GM23338 (cell line): ENCODE data around the gene MYLK4. TPM values are rescaled to one million over a fixed set of nuclear protein-coding genes. Genes with fewer than 3 reads are reported as not detected.

Source experiments
- ATAC-seq: fragments of 200-7000 bp; cut with Tn5 transposase; 3 replicates; pipeline ENCODE4 v1.9.1; 2020
- DNase-seq: peaks from one replicate; pipeline ENCODE4 v3.0.0-alpha.2; 2015; ENCODE audit warnings: low spot score
- H2AFZ ChIP-seq: fragments of 200-600 bp; sonication (generic); 2 replicates; pipeline ENCODE4 v1.8.0; 2016; ENCODE audit warnings: antibody characterized with exemption, mild to moderate bottlenecking, moderate library complexity
- H3F3A ChIP-seq: fragments of 200-600 bp; sonication (generic); replicated peaks from 2 replicates; pipeline ENCODE4 v1.8.0; 2017; ENCODE audit warnings: antibody characterized with exemption, mixed run types, low read depth
- H3K27ac ChIP-seq: fragments of 200-600 bp; sonication (generic); 2 replicates; pipeline ENCODE4 v1.6.1; 2016; ENCODE audit warnings: low read depth
- H3K27me3 ChIP-seq: fragments of 200-600 bp; sonication (generic); 2 replicates; pipeline ENCODE4 v1.8.0; 2016; ENCODE audit warnings: mild to moderate bottlenecking, mixed run types, moderate library complexity; ENCODE audit not compliant: insufficient read depth
- H3K36me3 ChIP-seq: fragments of 200-600 bp; sonication (generic); 2 replicates; pipeline ENCODE4 v1.8.0; 2016; ENCODE audit warnings: mild to moderate bottlenecking; ENCODE audit not compliant: insufficient read depth
- H3K4me1 ChIP-seq: fragments of 200-600 bp; sonication (generic); 2 replicates; pipeline ENCODE4 v1.8.0; 2016; ENCODE audit warnings: mild to moderate bottlenecking, moderate library complexity; ENCODE audit not compliant: insufficient read depth
- H3K4me2 ChIP-seq: fragments of 200-600 bp; sonication (generic); 2 replicates; pipeline ENCODE4 v1.7.1; 2017; ENCODE audit warnings: mixed run types
- H3K4me3 ChIP-seq: fragments of 200-600 bp; sonication (generic); 2 replicates; pipeline ENCODE4 v1.6.1; 2016; ENCODE audit warnings: mixed run types
- H3K79me2 ChIP-seq: fragments of 200-600 bp; sonication (generic); replicated peaks from 2 replicates; pipeline ENCODE4 v1.8.0; 2017; ENCODE audit warnings: mild to moderate bottlenecking; ENCODE audit not compliant: insufficient read depth
- H3K9me2 ChIP-seq: fragments of 200-600 bp; sonication (generic); 2 replicates; pipeline ENCODE4 v1.8.0; 2017; ENCODE audit not compliant: insufficient read depth
- H4K20me1 ChIP-seq: fragments of 200-600 bp; sonication (generic); replicated peaks from 2 replicates; pipeline ENCODE4 v1.8.0; 2017; ENCODE audit warnings: mild to moderate bottlenecking; ENCODE audit not compliant: insufficient read depth
- H3K27ac Mint-ChIP-seq: 2 replicates; pipeline ENCODE4 v1.8.0; 2020; ENCODE audit warnings: inconsistent platforms, mild to moderate bottlenecking, moderate library complexity, mixed read lengths
- H3K27me3 Mint-ChIP-seq: 3 replicates; pipeline ENCODE4 v1.8.0; 2022; ENCODE audit warnings: low read depth, mild to moderate bottlenecking, moderate library complexity, mixed read lengths, inconsistent platforms; ENCODE audit not compliant: insufficient read depth, poor library complexity
- H3K36me3 Mint-ChIP-seq: 3 replicates; pipeline ENCODE4 v1.8.0; 2021; ENCODE audit warnings: low read depth, mild to moderate bottlenecking, inconsistent platforms, moderate library complexity, mixed read lengths
- H3K4me1 Mint-ChIP-seq: 3 replicates; pipeline ENCODE4 v1.8.0; 2020; ENCODE audit warnings: mild to moderate bottlenecking, inconsistent platforms, mixed read lengths
- H3K4me3 Mint-ChIP-seq: 3 replicates; pipeline ENCODE4 v1.8.0; 2021; ENCODE audit warnings: moderate library complexity, mild to moderate bottlenecking, inconsistent platforms, mixed read lengths
- H3K9me3 Mint-ChIP-seq: 3 replicates; pipeline ENCODE4 v1.8.0; 2020; ENCODE audit warnings: moderate library complexity, mild to moderate bottlenecking, inconsistent platforms, mixed read lengths
- ETS1 ChIP-seq: IDR thresholded peaks from 2 replicates; pipeline ENCODE4 v1.6.1; 2016; ENCODE audit warnings: antibody characterized with exemption
- EZH2 ChIP-seq: fragments of 200-600 bp; sonication (generic); IDR thresholded peaks from one replicate; pipeline ENCODE4 v1.8.0; 2017; ENCODE audit warnings: antibody characterized with exemption, mild to moderate bottlenecking, low read depth; ENCODE audit not compliant: unreplicated experiment
- EZH2phosphoT487 ChIP-seq: fragments of 200-600 bp; sonication (generic); IDR thresholded peaks from one replicate; pipeline ENCODE4 v1.8.1; 2018; ENCODE audit warnings: antibody characterized with exemption; ENCODE audit not compliant: unreplicated experiment
- JUNB ChIP-seq: IDR thresholded peaks from one replicate; pipeline ENCODE4 v1.6.1; 2016; ENCODE audit warnings: antibody characterized with exemption; ENCODE audit not compliant: unreplicated experiment
- NANOG ChIP-seq: IDR thresholded peaks from 2 replicates; pipeline ENCODE4 v1.6.1; 2016; ENCODE audit warnings: antibody characterized with exemption, borderline replicate concordance
- REST ChIP-seq: IDR thresholded peaks from one replicate; pipeline ENCODE4 v1.6.1; 2018; ENCODE audit warnings: antibody characterized with exemption; ENCODE audit not compliant: unreplicated experiment
- STAT1 ChIP-seq: IDR thresholded peaks from one replicate; pipeline ENCODE4 v1.6.1; 2016; ENCODE audit warnings: antibody characterized with exemption; ENCODE audit not compliant: unreplicated experiment
- ZNF114 ChIP-seq: fragments of 250-450 bp; sonication (Bioruptor Pico); IDR thresholded peaks from 2 replicates; pipeline ENCODE4 v1.5.0; 2020; ENCODE audit warnings: mild to moderate bottlenecking, moderate library complexity
- ZNF462 ChIP-seq: fragments of 250-450 bp; sonication (Bioruptor Pico); IDR thresholded peaks from 2 replicates; pipeline ENCODE4 v1.5.0; 2020; ENCODE audit warnings: mild to moderate bottlenecking, moderate library complexity
- polyA plus RNA-seq: library from polyadenylated mRNA; unstranded; fragments of >200 nt; fragmentation: Nextera tagmentation; extraction: Ambion mirVana; gene quantifications from 2 replicates; pipeline ENCODE4 v1.2.1, GENCODE V29; 2016
- total RNA-seq: library from RNA; depleted of rRNA; stranded (reverse); fragments of >200 nt; shearing (Covaris generic); gene quantifications from 2 replicates; pipeline ENCODE4 v1.2.3, GENCODE V29; 2014
- TF ChIP-seq, protein P1 (sequence below), 2 experiments: fragments of 200-600 bp in 1 of 2; sonication (generic) in 1 of 2; conservative IDR thresholded peaks; 2 replicates each; pipeline versions ENCODE4 v1.5.1 to v1.6.1; 2016 to 2017; ENCODE audit warnings: antibody characterized with exemption in 2 of 2, low read depth in 2 of 2, mild to moderate bottlenecking in 2 of 2, moderate library complexity in 1 of 2

The MYLK4 gene
- total and polyA plus RNA-seq, 2 experiments from 2014 or later = 0.03 to 0.17 TPM

GRCh38 chr6:2659882-2660281 lies 90.8 kb downstream of the MYLK4 start:
- Mint-ChIP-seq H3K4me1 (peaks cover 29% of the 10 kb centered on the region), H3K4me3 (no peak overlapping the region), H3K9me3 (peaks cover 14% of the 10 kb centered on the region), H3K36me3 (peaks cover 19% of the 10 kb centered on the region), H3K27ac (no peak overlapping the region), H3K27me3 (peaks cover 8% of the 10 kb centered on the region)
- no peaks in the 10 kb centered on the region for H3K79me2 ChIP-seq
- H3K27ac ChIP-seq = no peak overlapping the region
- H2AFZ ChIP-seq = no peak overlapping the region
- no peaks in the 10 kb centered on the region for H4K20me1 ChIP-seq
- no peaks in the 10 kb centered on the region for H3K27me3 ChIP-seq
- TF ChIP-seq ETS1 = no peak
- no peak for TF ChIP-seq REST
- TF ChIP-seq, protein P1, sequence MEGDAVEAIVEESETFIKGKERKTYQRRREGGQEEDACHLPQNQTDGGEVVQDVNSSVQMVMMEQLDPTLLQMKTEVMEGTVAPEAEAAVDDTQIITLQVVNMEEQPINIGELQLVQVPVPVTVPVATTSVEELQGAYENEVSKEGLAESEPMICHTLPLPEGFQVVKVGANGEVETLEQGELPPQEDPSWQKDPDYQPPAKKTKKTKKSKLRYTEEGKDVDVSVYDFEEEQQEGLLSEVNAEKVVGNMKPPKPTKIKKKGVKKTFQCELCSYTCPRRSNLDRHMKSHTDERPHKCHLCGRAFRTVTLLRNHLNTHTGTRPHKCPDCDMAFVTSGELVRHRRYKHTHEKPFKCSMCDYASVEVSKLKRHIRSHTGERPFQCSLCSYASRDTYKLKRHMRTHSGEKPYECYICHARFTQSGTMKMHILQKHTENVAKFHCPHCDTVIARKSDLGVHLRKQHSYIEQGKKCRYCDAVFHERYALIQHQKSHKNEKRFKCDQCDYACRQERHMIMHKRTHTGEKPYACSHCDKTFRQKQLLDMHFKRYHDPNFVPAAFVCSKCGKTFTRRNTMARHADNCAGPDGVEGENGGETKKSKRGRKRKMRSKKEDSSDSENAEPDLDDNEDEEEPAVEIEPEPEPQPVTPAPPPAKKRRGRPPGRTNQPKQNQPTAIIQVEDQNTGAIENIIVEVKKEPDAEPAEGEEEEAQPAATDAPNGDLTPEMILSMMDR (conservative IDR thresholded peaks at IDR 0.05; ENCODE audit: low read depth in 2 of 2) = no peak
- no peak for TF ChIP-seq STAT1
- TF ChIP-seq JUNB = no peak
- TF ChIP-seq EZH2phosphoT487 = no peak
- no peak for TF ChIP-seq EZH2
- no peak for TF ChIP-seq NANOG
- no peak for TF ChIP-seq ZNF114
- no peak for TF ChIP-seq ZNF462 (CRISPR knock-in tag)
- ATAC-seq (no peak), DNase-seq (no peak)
- H3K9me2 ChIP-seq = peaks cover 5% of the 10 kb centered on the region; the same call in 1 of the 2 replicates
- H3K36me3 ChIP-seq = no peaks in the 10 kb centered on the region
- H3K4me1 ChIP-seq = peaks cover 24% of the 10 kb centered on the region
- H3K4me2 ChIP-seq = no peak overlapping the region
- H3F3A ChIP-seq = no peaks in the 10 kb centered on the region
- H3K4me3 ChIP-seq = no peak overlapping the region
